A204.1 (cell line): ENCODE data around the gene ALDH4A1.
"Not testable (repeated sequence)": the region's sequence is repeated elsewhere in the genome, so short reads cannot be mapped to it uniquely, and the experiment has no call there.

ENCODE experiments used
- FAIRE-seq: peaks from 2 replicates; lab custom pipeline; 2012; peaks lifted over from hg19 to GRCh38; lab: Jason Lieb, UNC

Gene ALDH4A1

DNA sequence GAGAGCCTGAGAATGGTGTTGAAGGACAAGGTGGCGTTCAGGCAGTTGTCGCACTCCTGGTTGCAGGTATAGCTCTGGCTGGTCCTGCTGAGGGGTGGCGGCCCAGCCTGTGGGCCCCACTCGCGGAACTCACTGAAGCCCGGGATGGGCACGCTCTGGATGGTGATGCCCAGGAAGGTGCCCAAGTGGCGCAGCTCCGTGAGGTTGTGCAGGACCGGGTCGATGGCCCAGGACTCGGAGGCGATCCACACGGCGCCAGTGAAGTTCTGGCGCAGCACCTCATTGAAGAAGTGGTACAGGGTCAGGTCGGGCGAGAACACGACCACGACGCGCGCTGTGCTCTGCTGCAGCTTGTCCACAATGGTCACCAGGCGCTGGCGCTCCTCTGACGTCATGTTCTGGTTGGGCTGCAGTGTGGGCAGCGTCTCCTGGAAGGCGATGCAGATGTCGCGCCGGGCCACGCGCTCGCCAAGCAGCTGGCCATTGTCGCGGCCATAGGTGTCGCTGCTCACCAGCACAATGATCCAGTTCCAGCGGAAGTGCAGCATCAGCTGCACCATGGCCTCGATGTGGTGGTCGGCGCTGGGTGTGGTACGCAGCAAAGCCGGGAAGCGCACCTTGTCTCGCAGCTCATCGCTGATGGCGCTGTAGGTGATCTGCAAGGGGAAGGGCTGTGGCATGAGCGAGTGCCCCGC is 47.9 kb downstream of the ALDH4A1 start:
- FAIRE-seq = no peak

DNA sequence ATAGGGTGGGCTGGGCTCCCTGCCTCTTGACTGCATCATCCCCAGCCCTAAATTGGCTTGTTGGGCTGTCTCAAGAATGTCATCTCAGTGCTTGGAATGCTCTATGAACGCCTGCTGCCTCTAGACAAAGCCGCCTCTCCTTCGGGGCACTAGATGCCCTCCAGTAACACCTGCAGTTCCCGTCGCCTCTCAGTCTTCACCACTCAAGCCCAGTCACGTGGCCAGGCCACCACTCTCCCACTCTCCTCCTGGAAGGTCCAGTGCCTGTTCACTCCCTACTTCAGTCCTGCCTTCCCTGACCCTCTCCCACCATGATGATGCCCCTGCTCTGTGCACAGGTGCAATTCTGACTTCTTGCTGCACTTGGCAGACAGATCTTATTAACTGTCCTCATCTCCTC is 49.9 kb downstream of the ALDH4A1 start:
- no peak for FAIRE-seq

DNA sequence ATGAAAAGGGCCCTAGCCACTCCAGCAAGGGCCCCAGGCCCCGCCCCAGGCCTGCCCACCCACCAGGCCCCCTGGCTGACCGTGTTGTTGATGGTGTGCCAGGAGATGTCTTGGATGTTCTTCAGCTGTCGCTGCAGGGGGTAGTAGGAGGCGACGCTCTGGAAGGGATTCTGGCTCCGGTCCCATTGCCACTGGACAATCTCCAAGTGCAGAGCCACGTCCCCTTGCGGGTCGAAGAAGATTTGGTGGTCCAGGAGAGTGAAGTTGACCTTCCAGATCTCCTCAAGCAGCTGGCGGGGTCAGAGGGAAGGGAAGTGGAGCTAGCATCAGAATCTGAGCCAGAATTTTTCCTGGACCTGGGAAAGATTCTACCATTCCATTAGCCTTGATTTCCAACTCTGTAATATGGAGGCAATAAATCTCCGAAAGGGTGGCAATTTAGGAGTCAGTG is 53.1 kb downstream of the ALDH4A1 start:
- no peak for FAIRE-seq

DNA sequence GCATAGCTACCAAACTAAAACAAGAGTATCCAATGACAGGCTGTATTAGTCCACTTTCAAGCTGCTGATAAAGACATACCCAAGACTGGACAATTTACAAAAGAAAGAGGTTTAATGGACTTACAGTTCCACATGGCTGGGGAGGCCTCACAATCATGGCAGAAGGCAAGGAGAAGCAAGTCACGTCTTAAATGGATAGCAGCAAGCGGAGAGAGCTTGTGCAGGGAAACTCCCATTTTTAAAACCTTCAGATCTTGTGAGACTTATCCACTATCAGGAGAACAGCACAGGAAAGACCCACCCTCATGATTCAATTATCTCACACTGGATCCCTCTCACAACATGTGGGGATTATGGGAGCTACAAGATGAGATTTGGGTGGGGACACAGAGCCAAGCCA is 54.6 kb downstream of the ALDH4A1 start:
- FAIRE-seq = not testable (repeated sequence)

DNA sequence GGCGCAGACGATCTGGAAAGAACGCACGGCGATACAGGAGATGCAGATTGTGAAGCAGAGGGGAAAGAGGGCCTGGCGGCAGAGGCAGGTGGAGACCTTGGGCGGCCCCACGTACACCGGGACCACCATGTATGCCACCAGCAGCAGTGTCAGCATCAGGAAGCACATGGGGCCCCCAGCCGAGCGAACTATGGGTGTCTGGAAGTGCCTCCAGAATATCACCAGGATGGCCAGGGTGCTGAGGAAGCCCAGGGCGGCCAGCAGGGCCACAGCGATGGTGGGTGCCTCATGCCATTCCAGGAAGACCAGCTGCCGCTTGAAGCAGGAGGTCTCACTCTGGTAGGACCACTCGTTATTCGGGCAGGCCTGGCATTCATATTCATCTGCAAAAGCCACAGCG is 62.2 kb downstream of the ALDH4A1 start:
- no peak for FAIRE-seq

DNA sequence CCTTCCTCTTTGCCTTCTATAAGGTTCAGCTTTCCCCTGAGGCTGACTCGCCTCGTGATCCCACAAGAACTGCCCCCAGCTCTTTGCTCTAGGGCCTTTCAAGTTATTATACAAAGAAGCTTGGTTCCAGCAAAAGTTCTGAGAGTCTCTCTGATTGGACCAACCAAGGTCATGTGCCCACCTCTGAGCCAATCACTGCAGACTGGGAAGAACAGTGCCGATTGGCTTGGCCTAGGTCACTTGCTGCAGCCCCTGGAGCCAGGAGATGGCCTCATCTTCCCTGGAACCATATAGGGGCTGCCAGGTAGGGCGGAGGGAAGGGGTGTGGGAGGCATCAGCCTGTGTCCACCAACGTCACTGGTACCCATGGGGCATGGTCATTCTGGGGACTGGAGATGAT is 65.7 kb downstream of the ALDH4A1 start:
- FAIRE-seq = no peak

DNA sequence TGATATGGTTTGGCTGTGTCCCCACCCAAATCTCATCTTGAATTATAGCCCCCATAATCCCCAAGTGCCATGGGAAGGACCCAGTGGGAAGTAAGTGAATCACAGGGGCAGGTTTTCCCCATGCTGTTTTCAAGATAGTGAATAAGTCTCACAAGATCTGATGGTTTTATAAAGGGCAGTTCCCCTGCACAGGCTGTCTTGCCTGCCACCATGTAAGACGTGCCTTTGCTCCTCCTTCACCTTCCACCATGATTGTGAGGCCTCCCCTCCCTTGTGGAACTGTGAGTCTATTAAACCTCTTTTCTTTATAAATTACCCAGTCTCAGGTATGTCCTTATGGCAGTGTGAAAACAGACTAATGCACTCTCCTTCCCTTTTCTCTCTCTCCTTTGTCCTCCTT is 70.0 kb downstream of the ALDH4A1 start:
- FAIRE-seq = not testable (repeated sequence)

DNA sequence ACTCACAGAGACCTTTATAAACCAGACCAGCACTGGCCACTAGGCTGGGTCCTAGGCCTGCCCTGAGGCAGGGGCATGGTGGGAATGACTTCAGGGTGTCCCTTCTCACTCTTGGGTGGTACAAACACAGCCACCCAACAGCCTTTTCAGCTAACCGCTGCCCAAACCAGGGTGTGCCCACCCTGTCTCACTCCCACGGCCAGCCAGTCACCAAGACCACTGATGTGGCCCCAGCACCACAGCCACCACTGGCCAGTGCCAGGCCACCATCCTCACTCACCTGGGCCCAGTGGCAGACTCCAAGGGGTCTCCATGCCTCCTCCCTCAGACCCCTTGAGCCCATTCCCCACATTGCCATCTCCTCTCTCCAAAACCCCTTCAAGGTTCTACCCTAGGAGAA is 70.7 kb downstream of the ALDH4A1 start:
- no peak for FAIRE-seq

DNA sequence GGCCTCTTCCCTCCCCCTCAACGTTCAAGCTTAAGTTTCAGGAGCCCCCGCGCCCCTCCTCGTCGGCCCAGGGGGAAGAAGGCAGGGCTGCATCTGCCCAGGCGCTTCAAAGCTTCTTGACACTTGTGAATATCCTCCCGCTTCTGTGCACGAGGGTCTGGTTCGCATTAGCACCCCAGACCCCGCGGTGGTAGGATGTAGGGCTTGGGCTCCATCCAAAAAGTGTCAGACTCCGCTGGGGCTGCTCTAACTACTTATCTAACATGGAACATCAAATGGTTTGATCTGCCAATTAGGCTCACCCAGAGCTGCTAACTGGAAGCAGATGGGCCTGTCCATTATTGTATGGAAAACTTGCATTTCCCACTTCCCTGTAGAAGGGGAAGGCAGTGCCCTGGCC is 71.8 kb downstream of the ALDH4A1 start:
- no peak for FAIRE-seq

DNA sequence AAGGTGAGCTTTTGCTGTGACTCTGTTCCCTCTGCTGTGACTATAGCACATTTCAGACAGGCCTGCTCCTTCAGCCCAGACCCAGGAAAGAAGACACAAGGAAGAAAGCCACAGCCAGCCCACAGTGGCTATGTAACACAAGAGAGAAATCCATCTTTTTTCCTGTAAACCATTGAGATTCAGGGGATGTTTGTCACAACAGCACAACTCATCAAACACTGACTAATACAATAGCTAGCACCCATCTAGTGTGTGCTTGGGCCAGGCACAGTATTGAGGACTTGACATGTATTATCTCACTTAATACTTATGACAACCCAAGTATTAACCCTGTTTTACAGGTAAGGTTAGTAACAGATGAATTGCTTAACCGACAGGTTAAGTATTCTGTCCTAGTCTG is 72.7 kb downstream of the ALDH4A1 start:
- FAIRE-seq = no peak

DNA sequence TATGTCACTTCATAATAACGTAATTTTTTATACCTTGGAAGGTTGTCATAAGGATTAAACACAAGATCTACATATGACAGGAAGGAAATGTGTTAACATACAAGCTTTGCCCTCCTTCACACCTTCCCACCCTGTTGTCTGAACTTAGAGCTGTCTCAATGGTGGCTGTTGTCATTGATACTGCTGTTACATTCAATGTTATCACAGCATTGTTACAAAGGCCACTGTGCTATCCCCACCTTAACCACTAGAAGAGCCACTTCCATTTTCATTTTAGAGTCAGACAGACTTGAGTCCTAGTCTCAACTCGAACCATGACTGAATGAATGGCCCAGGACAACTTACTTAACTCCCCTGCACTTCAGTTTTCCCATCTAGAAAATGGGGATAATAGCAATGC is 74.1 kb downstream of the ALDH4A1 start:
- FAIRE-seq = no peak

DNA sequence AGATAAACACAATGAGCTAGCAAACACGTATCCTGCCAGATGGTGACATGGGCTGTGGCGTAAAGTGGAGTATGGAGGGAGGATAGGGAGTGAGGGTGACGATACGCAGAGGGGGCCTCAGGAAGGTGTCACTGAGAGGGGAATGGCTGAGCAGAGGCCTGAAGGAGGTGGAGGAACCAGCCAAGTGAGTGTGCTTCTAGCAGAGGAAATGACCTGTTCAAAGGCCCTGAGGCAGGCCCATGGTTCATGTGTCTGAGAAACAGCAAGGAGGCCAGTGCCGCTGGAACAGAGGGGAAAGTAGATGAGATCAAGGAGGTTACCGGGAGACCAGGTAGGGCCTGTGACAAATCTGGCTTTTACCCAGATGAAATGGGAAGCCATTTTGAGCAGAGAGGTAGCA is 78.9 kb downstream of the ALDH4A1 start:
- no peak for FAIRE-seq
